Erythroblast (primary cell): ENCODE data around the gene CACNA1S.

Experiments used
- DNase-seq, 2 experiments: peaks; one replicate each; lab custom pipeline; 2025; lab: John Stamatoyannopoulos, UW
- GATA1 ChIP-seq: IDR thresholded peaks from 2 replicates; pipeline ENCODE4 v1.6.1; 2011; ENCODE audit warnings: low read depth, mild to moderate bottlenecking, control low read depth, low read length, moderate library complexity
- POLR2A ChIP-seq: IDR thresholded peaks from 2 replicates; pipeline ENCODE4 v1.6.1; 2011; ENCODE audit warnings: mild to moderate bottlenecking, low read length

CACNA1S gene

DNA sequence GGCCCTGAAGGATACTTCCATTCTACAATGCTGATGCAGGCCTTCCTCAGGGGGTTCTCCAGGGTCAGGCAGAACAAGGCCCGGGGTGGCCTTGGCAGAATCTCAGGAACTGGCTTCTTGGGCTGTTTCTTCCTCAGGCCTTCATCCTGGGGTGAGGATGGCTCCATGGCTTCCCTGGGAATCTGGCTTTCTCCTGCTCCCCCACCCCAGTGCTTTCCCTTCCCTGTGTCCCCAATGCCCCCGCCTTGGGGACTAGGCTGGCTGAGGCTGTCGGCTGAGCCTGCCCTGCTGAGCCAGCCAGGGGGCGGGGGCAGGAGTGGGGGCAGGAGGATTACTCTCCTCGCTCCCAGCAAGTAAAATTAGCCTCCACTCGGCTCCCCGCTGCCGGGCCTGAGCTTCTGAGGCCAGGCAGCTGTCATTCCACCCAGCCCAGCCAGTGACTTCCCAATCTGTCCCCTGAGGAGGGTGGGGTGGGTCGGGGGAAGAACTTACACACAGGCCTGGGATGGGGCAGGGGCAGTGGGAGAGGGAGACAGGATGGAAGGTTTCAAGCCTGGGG lies at the start of gene CACNA1S:
Gene CACNA1S, minus strand, starts transcription at position 254 of the 559 bp plus-strand sequence. Its CDS starts 87 bp downstream, at position 167.
- DNase-seq = no peak
- TF ChIP-seq GATA1 (no peak), POLR2A (no peak)

DNA sequence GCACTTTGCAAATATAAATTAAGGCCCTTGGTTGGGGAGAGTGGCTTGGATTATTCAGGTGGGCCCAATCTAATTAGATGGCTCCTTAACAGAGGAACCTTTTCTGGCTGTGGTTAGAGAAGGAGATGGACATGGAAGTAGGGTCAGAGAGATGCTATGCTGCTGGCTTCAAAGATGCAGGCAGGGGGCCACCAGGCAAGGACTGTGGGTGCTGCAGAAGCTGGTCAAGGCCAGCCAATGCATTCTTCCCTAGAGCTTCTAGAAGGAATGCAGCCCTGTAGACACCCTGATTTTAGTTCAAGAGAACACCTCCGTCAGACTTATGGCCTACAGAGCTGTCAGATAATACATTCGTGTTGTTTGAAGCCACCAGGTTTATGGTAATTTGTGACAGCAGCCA lies 45.7 kb upstream of the CACNA1S start:
- no peak for DNase-seq
- TF ChIP-seq GATA1 (no peak), POLR2A (no peak)

DNA sequence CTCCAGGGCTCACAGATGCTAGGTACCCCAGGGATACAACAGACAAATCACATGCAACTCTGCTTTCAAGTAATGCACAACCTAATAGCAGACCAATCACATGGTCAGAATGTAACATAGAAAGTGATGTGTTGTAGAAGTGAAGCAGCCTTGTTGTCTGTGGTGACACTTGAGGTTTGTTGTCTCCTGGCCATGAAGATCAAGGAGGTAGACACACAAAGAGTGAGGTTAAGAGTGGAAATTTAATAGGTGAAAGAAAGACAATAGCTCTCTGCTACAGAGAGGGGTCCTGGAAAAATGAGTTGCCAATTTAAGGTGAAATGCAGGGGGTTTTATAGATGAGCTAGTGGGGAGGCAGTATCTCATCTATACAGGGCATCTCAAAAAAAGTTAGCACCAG lies 44.6 kb upstream of the CACNA1S start:
- TF ChIP-seq GATA1 = no peak
- no peak for TF ChIP-seq POLR2A
- DNase-seq = peak in 1 of 2 experiments; percentile 40

DNA sequence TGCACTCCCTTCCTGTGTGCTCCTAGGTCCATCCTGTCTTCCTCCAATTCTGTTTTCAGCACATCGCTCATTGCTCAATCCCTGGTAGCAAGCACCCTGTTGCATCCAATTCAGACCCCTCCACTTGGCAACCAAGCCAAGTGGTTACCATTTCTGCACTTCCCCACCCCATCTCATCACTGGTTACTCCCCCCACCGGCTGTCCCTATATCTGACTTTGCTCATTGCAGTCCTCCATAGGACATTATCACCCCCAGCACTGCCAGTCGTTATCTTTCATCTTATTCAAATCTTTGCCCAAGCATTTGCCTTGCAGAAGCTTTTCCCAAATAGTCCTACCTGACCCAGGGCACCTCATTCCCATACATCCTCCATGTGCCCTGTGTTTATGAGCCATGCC lies 44.1 kb upstream of the CACNA1S start:
- DNase-seq = peak in 1 of 2 experiments; percentile 23
- no peak for TF ChIP-seq GATA1
- no peak for TF ChIP-seq POLR2A

DNA sequence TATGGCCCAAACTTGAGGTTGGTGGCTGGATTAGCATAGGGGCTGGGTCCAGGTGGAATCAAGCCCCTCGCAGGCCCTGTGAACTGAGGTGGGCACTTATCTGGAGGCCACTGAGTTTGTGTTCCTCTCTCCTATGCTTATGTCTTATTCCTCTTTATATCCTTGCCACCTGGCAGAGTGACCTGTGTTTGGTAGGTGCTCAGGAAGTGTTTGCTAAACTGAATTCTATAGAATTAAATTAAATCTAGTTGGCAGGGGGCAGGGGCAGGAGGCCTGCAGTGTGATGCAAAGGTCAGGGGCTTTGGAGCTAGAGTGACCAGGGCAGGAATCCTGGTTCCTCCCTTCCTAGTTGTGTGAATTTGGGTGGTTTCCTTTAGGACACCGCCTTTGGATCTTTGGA lies 43.1 kb upstream of the CACNA1S start:
- TF ChIP-seq GATA1 (no peak), POLR2A (no peak)
- DNase-seq = peak in 1 of 2 experiments; percentile 11

DNA sequence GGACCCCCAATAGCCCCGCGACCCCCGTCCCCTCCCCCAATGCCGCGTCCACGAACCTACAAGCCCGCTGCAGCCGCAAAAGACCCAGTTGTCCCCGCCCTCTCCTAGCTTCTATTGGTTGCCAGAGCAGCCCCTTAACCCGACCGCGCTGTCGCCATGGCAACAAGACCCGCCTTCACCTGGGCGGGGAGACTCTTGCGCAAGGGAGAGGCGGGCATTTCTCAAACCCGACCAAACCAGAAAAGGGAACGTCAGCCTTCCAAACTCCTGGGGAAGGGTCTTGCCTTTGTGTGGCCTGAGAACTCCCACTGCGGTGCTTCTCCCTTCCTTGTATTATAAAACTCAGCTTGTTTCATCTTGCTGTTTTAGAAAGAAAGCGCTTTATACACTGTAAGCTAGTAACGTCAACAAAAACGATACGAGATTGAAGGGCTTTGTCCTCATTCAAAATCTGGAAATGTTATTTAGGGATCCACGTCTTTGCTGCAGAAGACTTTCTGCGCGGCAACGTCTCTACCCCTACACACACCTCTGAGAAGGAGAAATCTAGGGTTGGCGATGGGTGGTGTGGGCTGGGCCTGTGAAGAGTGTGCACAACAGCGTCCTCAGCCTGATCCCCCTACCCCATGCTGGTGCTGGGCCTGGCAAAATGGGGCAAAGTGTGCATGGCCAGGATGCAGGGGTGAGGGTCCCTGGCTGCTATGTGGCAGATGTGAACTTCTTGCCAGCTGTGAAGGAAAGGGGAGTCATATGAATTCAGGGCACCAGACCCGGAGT lies 42.4 kb upstream of the CACNA1S start, which contains the start of gene TMEM9:
Gene TMEM9, minus strand, starts transcription at position 86 of the 777 bp plus-strand sequence. CDS start 551 bp downstream, outside the sequence.
- no peak for TF ChIP-seq POLR2A
- TF ChIP-seq GATA1 = no peak
- DNase-seq = peak; percentile 96 to 97

DNA sequence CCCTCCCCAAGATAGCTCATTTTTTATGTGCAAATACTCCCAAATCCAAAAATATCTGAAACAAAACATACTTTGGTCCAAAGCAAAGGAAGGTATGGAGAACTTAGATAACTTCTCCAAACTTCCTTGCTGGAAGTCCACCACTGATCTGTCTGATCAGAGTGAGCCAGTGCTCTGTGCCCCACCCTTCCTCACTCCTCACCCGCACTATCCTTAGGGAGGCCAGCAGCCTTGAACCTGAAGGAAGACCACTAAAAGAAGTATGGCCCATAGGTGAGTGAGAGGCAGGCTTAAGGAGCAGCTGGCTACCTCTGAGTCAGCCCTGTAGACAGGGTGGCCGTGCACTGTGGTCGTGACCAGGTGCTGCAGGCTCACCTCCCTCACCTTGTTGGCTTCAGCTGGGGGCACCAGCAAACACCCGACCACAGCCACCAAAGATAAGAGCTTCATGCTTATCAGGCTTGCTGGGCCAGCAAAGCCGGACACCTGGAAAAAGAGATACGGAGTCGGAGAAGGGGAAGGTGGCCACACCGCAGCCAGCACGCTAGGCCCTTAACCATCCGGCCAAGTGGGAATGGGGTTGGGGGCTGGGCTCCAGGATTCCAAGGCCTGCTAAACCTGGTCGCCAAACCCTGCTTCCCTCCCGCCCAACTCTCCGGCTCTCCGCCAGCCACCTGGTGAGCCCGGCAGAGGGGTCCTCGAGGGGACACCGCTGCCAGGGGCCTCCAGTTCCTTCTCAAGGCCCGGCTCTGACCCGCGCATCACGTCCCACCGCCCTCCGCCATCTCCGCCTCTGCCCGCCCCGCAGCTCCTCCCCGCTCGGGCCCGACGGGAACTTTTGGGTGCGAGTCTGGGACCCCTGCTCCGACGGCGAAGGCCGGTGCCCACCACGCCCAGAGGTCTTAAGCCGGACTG lies 41.5 kb upstream of the CACNA1S start:
- peak; percentile 80 to 91 for DNase-seq
- TF ChIP-seq POLR2A (no peak), GATA1 (no peak)

DNA sequence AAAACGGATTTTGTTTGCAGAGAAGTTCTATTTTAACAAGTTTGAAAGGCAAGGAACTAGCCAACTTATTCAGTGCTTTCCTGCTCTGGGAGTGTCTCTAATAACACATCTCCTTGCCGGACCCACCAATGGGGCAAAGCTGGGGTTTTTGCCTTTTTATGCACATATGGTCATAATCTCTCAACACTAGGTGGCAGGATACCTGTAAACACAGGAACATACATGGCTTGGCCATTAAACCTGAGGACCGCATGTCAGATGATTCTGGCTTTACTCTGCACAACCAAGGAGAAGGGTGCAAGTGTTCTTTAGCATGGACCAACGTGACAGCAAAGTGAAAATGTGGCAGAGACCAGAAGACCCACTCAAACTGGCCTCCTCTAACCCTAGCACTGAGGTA lies 37.2 kb upstream of the CACNA1S start:
- TF ChIP-seq POLR2A = no peak
- TF ChIP-seq GATA1 = no peak
- peak; percentile 57 to 58 for DNase-seq

DNA sequence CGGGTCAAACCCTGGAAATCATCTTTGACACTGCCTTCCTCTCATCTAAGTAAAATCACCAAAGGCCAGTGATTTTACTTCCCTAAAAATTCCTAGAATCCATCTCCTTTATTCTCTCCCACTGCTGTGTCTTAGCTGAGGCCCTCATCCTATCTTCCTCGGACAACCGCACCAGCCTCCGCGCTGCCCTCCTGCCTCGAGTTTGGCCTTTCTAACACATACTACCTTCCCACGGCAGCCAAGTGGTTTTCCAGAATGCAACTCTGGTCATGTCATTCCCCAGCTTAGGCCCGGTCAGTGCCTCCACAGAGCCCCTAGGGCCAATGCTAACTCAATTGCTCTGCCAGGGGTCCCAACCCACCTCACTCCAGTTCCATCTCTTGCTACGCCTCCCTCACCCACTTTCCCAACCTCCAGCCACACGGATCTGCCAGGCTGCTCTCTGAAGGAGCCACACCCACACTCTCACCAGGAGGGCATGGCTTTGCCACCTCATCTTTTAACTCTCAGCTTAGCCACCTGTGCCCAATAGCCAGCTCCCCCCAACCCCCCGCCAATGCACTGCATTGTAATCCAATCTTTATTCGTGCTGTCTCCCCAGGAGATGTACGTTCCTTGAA lies 35.3 kb upstream of the CACNA1S start:
- no peak for TF ChIP-seq POLR2A
- no peak for TF ChIP-seq GATA1
- DNase-seq = no peak

DNA sequence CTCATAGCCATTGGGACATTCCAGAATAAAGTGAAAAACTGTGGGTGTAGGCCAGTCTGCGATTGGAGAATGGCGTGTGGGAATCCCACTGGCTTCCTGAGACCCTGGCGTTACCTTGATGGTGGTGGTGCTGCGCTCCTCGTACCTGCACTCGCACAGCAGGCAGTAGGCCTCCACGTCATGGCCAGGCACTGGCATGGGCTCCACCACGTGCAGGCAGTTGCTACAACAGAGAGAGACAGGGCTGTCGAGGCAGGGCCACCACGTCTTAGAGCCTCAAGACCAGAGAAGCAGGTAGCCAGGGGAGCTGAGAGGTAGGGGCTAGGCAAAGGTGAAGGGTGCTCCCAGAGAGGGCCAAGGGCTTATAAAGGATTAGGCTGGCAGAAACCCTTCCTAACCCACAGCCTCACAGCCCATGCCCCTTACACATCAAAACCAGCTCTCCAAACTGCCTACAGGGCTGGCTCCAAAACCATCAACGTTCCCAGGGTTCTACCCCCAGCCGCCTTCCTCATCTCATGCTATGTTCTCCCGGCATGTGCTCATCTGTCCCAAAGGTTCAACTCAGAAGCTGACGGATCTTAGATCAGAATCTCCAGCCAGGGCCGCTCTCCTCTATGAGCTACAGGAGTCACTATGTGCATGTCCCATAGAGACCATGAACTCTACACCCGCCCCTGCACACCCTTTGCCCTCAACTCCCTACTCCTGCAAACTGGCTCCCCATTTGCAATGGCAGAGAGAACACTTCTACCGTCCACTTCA lies 34.6 kb upstream of the CACNA1S start:
- TF ChIP-seq POLR2A = no peak
- no peak for TF ChIP-seq GATA1
- no peak for DNase-seq

DNA sequence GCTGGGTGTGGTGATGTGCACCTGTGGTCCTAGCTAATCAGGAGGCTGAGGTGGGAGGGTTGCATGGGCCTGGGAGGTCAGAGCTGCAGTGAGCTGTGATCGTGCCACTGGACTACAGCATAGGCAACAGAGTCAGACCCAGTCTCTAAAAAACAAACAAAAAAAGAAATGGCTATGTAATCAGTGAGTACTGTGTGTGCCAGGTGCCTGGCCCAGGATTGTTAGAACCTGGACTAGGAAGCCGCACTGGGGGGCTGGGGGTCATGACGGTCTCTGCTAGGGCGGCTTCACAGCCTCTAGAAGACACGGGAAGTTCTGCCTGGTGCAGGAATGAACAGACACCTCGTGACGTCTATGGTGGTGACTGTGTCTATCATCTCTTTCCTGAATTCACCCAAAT lies 33.6 kb upstream of the CACNA1S start:
- no peak for TF ChIP-seq POLR2A
- no peak for TF ChIP-seq GATA1
- DNase-seq = no peak

DNA sequence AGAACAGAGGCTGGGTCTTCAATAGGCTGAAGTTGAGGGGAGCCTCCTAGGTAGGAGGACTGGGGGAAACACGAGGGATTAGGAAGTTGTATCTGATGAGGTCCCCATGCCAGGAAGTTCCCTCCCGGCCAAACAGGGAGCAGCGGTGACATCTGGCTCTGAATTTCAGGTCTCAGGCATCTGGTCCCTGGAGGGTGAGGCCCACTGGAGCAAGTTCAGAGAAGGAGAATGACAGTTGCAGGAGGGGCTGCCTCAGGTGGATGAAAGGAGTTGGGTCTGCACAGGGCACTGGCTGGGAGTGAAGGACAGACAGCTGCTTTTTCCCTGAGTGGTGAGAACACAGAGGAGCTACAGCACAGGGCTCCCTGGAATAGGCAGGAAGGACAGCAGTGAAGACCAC lies 32.9 kb upstream of the CACNA1S start:
- DNase-seq = no peak
- TF ChIP-seq POLR2A = no peak
